GM18526 (cell line): ENCODE measurements around the gene TACC2.

ENCODE experiments used
- POLR2A ChIP-seq: IDR thresholded peaks from 3 replicates; pipeline ENCODE4 v1.6.1; 2011; ENCODE audit not compliant: insufficient read length; ENCODE audit errors: extremely low read depth

Gene TACC2

DNA sequence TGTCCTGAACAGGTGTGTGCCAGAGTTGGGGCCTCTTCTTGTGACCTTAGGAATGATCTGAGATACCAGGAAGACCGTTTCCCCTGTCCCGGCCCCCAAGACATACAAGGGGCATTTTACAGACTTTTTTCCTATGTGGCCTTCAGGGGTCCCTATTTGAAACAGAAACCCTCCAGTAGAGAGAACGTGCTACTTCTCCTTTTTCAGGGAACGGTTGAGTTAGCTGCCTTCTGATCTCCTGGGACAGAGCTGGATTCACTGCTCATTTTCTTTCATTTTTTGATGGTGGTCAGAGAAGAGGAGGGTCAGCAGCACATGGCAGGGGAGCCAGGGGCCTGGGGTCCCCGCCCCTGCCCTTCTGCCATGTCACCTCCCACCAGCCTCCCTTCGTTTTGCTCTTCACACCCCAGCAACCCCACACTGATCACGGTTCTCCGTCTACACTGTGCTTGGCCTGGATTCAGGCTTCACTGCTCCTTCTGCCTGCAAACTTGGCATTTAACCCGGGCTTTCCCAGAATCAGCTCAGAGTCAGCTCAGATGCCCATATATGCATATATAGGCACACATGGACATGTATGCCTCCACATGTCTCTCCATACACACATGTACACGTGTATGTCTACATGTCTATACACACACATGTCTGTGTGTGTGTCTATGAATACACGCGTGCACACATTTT is 144.1 kb downstream of the TACC2 start:
- TF ChIP-seq POLR2A, result no peak

DNA sequence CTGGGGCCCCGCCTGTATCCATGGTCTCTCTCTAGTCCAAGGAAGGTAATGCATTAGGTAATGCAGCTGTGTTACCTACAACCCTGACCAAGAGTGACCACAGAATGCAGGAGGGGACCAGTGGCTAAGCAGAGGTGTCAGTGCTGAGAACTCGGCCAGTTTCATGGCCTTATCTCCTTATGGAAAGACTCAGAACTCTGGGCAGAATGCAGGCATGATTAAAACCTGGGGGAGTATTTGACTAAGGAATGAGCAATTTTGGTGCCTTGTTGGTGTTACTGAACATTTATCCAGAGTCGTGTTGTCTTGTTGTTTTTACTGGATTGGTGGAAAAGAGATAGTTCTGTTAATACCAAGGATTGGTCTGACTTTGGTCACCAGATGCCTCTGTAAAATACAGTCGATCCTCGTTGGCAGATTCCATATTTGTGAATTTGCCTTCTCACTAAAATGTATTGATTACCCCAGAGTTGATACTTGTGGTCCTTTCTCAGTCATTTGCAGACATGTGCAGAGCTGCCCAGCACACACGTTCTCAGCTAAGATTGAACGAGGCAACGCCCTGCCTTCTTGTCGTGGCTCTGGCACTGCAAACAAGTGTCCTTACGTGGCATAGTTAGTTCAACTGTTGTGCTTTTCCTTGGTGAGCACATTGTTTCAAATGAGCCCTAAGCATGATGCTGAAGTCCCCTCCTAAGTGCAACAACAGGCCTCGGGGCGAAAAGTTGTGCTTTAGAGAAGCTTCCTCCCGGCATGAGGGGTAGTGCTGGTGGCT is 146.5 kb downstream of the TACC2 start:
- no peak for TF ChIP-seq POLR2A

DNA sequence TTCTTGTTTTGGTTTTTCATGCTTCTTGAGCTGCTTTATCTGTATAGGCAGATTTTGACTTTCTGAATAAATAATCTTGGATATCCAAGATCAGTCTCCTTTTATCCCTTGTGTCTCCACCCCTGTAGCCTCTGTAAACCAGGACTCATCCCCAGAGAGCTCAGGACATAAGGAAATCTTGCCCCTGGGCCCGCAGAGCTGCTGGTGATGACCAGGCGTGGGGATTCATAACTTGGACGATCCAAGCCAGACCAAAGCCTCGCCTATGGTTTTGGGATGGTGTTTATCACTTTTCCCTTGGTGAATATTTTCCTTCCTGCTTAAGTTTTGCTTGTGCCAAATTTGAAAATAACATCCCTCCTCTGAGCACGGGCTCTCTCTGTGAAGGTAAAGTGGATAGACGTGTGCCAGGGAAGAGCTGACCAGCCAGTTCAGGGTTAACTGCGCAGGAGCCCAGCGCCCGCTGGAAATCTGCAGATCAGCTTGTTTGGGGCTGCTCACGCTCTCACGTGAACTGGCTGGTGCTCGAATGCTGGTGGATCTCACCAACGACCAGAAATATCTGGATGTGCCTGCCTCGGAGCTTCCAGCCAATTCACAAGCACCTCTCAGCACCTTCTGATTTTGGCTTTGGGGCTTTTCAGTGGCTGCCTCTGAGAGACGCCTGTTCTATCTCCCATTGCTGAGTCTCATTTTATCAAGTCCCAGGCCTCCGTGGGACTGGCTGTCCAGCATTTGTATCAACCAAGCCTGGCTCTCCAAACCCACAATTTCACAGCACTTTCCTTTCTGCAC is 150.1 kb downstream of the TACC2 start:
- no peak for TF ChIP-seq POLR2A

DNA sequence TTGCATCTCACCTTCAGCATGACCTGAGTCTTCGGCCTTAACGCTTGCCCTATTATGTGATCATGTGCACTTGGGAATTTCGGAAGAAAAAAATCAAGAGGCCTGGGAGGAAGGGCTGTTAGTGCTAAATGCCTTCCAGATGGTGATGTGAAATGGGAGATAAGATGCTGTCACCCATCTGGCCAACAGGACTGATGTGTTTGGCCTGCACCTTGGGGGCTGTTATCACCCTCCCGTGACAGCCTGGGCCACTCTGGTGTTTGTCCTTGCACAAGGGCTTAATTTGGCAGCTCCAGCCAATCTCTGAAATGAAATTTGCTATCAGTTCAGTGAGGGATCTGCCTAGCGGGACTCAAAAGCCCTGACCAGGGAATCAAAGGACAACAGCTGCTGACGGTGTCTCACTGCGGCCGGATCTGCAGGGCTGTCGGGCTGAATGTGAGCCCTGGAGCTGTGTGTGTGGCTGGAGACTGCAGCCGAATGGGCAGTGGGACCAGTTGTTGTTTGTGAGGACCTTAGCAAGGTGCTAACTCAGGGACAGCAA is 150.7 kb downstream of the TACC2 start:
- no peak for TF ChIP-seq POLR2A

DNA sequence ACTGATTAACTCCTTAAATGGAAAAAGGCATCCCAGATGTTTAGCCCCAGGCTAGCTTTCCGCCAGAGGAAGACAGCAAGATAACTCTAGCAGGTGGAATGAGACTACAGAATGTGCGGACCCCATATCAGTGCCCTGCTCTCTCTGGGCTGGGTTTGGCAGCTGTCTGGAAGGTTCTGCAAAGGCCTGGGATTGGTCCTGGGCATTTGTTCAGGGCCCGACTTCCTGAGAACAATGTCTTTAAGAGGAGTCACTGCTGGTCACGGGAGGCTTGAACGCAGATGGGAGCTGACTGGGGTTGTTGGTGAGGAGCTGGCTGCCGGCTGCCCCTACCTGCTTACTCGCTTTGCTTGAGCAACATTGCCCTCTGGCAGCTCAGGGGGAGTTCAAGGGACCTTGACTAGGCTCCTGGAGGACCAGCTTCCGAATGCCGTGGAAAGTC is 151.5 kb downstream of the TACC2 start:
- no peak for TF ChIP-seq POLR2A

DNA sequence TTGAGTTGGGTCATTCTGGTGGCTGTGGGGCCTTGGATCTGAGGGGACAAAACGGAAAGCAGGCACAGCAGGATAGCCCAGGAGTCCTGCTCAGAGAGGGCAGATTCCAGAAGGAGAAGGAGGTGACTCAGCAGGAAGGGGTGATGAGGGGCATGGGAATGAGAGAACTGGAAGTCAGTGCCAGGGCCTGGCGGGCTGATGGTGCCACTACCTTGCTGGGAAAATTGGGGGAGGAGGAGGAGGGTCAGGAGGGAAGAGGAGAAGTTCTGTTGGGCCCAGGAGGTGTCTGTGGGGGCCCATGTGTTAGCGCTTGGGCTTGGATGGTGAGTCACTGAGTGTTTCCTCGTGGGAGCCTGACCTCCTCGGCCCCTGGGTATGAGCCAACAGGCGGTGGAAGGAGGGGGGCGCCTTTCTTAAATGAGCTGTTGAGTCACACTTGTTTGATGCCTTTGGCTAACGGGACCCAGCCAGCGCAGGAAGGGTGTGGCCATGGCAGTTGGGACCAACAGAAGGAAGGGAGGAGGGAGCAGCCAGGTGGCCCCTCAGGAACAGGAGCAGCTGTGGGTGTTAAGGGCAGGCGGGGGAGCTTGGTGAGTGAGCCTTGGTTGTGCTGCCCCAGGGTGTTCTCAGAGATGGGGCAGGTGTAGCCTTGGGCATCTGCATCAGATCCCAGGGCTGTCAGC is 152.1 kb downstream of the TACC2 start:
- no peak for TF ChIP-seq POLR2A

DNA sequence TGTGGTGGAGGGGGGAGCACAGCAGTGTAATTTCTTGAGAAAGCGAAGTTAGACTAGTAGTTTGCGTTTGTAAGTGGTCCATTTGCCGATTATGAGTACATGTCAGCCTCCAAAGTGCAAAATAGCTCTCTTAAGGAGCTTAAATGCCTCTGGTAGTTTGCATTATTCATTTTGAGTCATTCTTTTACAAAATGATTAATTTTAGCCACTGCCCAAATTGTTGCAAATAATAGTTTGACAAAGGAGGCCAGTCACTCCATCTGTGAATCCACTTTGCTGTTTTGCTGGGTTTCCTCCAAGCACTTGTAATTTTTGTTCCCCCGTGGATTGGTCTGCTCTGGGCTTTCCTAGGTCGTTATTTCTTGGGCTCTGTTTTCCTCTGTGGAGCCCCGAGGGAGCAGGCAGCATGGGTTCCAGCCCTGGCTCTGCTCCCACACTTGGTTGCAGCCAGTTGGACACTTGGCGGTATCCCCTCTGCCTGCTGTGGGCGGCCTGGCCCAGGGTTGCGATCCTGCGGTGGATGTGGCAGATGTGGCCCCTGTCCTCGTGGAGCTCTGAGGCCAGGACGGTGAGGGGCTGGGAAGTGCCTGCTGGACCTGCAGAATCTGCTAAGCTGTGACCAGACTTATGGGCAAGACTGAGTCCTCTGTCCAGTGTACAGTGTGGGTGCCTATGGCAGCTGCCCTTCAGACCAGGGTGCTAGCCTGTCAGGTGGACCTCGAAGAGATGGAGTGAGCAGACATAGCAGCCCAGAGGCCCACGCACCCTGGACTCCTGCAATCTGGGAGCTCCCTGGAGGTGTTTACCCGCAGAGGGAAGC is 153.1 kb downstream of the TACC2 start:
- TF ChIP-seq POLR2A, result no peak

DNA sequence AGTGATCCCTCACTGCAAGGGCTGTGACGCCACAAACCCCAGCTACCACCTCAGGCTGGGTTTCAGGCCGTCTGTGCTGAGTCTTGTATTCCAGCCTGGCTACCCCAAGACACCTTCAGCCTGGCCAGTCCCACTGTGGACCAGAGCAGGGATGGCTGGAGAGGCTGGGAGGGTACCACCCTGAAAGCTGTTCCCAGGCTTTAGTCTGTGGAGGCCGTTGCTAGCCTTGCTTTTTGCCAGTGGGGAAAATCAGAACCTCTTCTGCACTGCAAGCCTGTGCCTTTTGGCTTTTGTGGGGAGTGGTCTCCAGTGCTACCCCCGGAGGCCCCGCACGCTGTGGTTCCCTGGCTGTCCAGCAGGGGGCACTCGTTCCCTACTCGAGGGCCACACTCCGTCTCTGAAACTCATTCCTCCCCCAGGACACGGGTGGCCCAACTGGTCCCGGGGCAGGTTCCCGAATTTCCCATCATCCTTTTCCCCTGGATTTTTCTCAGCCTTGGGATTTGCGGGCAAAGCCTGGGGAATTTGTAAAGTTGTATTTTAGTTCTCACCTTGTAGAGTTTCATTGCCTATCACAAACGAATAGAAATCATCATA is 153.8 kb downstream of the TACC2 start:
- TF ChIP-seq POLR2A, result no peak

DNA sequence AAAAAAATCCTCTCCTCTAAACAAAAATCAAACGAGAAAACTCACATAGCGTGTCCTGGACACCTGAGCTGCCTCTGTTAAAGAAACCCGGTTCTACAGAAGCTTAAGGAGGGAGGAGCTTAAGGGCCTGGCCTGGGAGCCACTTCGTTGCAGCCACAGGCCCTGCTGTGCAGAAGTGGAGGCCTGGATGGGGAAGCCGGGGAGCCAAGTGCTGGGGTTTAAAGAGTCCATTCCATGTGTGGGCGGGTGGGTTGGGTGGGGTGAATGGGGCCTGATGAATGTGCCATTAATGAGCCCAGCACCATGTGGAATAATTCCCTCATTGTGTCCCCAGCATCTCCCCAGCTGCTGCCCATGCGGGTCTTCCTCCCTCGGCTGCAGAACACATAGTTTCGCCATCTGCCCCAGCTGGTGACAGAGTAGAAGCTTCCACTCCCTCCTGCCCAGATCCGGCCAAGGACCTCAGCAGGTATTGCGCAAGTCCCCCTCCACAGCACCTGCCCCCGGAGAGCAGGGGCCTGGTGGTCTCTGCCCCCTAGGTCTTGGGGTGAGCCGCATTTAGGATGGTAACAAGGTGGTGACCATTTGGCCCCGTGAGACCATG is 154.4 kb downstream of the TACC2 start:
- no peak for TF ChIP-seq POLR2A

DNA sequence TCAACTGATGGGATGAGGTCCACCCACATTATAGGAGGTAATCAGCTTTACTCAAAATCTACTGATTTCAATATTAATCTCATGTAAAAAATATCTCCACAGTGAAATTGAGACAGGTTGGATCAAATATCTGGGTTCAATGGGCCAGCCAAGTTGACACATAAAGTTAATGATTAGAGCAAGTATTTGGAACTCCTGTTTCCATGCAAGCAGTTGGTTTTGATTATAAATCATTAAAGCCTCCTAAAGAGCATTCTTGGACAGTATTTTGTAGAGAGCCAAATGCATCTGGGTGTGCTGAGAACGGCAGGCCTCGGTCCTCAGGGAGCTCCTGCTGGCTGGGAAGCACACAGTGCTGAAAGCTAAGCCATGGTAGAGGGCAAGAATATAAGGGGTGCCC is 155.2 kb downstream of the TACC2 start:
- no peak for TF ChIP-seq POLR2A

DNA sequence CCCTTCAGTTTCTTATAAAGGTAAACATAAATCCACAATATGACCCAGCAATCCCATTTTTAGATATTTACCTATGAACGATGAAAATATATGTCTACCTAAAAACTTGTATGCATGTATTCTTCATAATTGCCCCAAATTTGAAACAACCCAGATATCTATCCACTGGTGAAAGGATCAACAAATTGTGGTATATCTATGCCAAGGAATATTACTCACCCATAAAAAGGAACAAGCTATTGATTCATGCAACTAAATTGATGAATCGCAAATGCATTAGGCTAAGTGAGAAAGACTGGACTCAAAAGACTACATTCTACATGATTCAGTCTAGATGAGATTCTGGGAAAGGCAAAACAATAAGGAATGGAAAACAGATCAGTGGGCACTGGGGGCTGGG is 156.2 kb downstream of the TACC2 start:
- no peak for TF ChIP-seq POLR2A

DNA sequence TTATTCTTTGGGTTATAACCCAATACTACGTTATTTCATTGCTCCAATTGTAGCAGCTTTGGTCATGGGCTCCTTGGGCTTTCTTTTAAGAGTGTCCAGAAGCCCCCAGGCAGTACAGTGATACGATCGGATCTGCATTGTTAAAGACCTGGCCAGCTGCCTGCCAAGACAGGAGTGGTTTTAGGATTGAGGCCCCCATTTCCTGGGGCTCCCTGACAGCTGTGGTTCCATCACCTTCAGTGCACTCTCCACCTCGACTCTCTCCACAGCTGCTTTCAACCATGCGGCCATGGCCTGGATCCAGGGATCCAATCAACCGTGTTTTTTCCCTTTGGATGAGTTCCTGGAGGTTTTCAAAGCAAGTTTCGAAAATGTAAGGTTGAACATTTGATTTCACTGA is 158.7 kb downstream of the TACC2 start:
- TF ChIP-seq POLR2A, result no peak

DNA sequence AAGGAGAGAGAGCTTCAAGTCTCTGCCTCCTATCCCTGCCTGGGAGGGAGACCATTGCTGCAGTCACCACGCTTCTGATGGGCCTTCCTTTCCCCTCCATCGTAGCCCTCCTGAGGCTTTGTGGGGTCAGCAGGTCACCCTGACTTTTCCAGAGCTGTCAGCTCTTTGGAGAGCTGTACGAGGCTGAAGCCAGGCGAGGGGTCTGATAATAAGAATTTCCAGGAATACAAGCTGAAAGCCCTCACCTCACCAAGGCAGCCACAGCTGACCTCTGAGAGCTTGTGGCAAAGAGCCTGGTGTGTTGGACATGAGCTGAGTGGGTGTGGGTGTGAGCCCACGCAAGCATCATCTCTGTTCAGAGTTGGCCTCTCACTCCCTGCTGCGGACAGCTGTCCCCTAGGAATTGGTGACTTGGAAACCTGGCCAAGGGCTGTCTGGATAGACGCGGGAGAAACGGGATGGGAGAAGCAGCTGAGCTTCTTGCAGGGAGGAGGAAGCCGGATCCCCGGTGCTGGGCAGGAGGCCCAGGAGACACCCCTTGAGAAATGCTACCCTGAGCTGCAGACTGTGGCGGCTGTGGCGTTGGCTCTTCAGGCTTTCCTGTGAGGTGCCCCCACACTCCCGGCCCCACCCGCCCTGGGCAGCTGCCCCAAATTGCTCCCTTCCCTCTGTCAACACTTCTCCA is 160.1 kb downstream of the TACC2 start:
- no peak for TF ChIP-seq POLR2A
